NB4 (cell line): ENCODE results near the gene RASSF7.

Experiments used
- CTCF ChIP-seq: IDR thresholded peaks from one replicate; pipeline ENCODE4 v1.5.1; 2012; ENCODE audit warnings: low read depth, low read length
- MAX ChIP-seq: IDR thresholded peaks from 2 replicates; pipeline ENCODE4 v1.6.1; 2011; ENCODE audit warnings: low read depth, low read length
- MYC ChIP-seq: IDR thresholded peaks from 2 replicates; pipeline ENCODE4 v1.6.1; 2011; ENCODE audit warnings: low read depth, low read length
- POLR2A ChIP-seq: IDR thresholded peaks from 2 replicates; pipeline ENCODE4 v1.6.1; 2011; ENCODE audit warnings: mild to moderate bottlenecking; ENCODE audit not compliant: insufficient read length; ENCODE audit errors: extremely low read depth

GRCh38 chr11:612961-613300, 52.2 kb downstream of the RASSF7 start:
- TF ChIP-seq CTCF (no peak), POLR2A (no peak), MAX (no peak), MYC (no peak)
